Gastrocnemius medialis (tissue), 4 donors: ENCODE results near the gene CCDC40. TPM values are rescaled to one million over a fixed set of nuclear protein-coding genes. Genes with fewer than 3 reads are reported as not detected.

Experiments
- ATAC-seq, 2 donors: fragments of 150-250 bp; one replicate each; pipeline ENCODE4 v1.9.1; 2016
- DNase-seq, 2 donors: peaks; one replicate each; pipeline ENCODE4 v3.0.0-alpha.2; 2019
- H3K27ac ChIP-seq, 4 donors: fragments of 200-600 bp; sonication (generic); 1 replicate in 1 of 4; 2 replicates in 3 of 4; pipeline ENCODE4 v1.5.1; 2016 to 2018; ENCODE audit warnings: mild to moderate bottlenecking in 2 of 4, moderate library complexity in 1 of 4
- H3K27me3 ChIP-seq, 3 donors: fragments of 200-600 bp; sonication (generic) in 2 of 3; 1 replicate in 1 of 3; 2 replicates in 2 of 3; pipeline versions ENCODE4 v1.5.1 to v1.6.0; 2016 to 2019; ENCODE audit warnings: mild to moderate bottlenecking in 1 of 3, moderate library complexity in 1 of 3
- H3K36me3 ChIP-seq, 2 donors: fragments of 200-600 bp; sonication (generic) in 1 of 2; one replicate each; pipeline ENCODE4 v1.5.1; 2017 to 2018
- H3K4me1 ChIP-seq, 2 donors: fragments of 200-600 bp; sonication (generic) in 1 of 2; one replicate each; pipeline ENCODE4 v1.5.1; 2016 to 2017; ENCODE audit warnings: mild to moderate bottlenecking in 2 of 2
- H3K4me3 ChIP-seq, 4 donors: fragments of 200-600 bp; sonication (generic) in 3 of 4; 1 replicate in 1 of 4; 2 replicates in 3 of 4; pipeline ENCODE4 v1.5.1; 2016 to 2019; ENCODE audit warnings: mild to moderate bottlenecking in 2 of 4
- H3K9me3 ChIP-seq, 3 donors: fragments of 200-600 bp; sonication (generic) in 2 of 3; 1 replicate in 1 of 3; 2 replicates in 2 of 3; pipeline ENCODE4 v1.5.1; 2016 to 2019
- POLR2A ChIP-seq, 2 donors: fragments of 450-650 bp; IDR thresholded peaks; one replicate each; pipeline ENCODE4 v1.6.1; 2017; ENCODE audit warnings: antibody characterized with exemption in 2 of 2, mild to moderate bottlenecking in 2 of 2, moderate library complexity in 2 of 2
- in situ Hi-C, 4 donors: fragments of 200-750 bp; cut with MboI; loops; one replicate each; pipeline versions ENCODE4 v1.15.0 to v1.8.0; 2017; ENCODE audit warnings: low sequenced_read_pairs in 4 of 4
- intact Hi-C: fragments of 100-400 bp; cut with DNase I; formaldehyde crosslinking; loops from one replicate; pipeline ENCODE4 v1.15.1; 2023; ENCODE audit warnings: low total_unique reads
- microRNA counts, 2 donors: library from miRNA; unstranded; fragments of <30 nt; microRNA quantifications; one replicate each; lab custom pipeline; 2016
- microRNA-seq, 2 donors: library from miRNA; unstranded; fragments of <30 nt; microRNA quantifications; one replicate each; pipeline ENCODE4, GENCODE V29; 2016; ENCODE audit warnings: borderline replicate concordance in 2 of 2
- total RNA-seq, 4 donors: library from RNA; depleted of rRNA; stranded (reverse); fragments of >200 nt; gene quantifications; one replicate each; pipeline versions ENCODE4 v1.1.0 to v1.2.3, GENCODE V29; 2016
- TF ChIP-seq, protein P1 (sequence below), 5 experiments: fragments of 450-650 bp in 3 of 5; fragments of 200-600 bp in 2 of 5; sonication (generic) in 2 of 5; IDR thresholded peaks in 4 of 5; conservative IDR thresholded peaks in 1 of 5; 1 replicate in 4 of 5; 2 replicates in 1 of 5; pipeline ENCODE4 v1.5.1; 2016 to 2019; ENCODE audit warnings: antibody characterized with exemption in 5 of 5, mild to moderate bottlenecking in 3 of 5, moderate library complexity in 3 of 5

CCDC40 gene
- total RNA-seq, 4 donors from 2014 or later, result 0.18 to 2.1 (median 1.1) TPM

- peaks cover 15 to 16% of the 10 kb centered on the region in 2 donors for H3K4me1 ChIP-seq
- H3K4me3 ChIP-seq, result peak within 1 kb of the TSS; percentile 88 to 95 (median 90)
- TF ChIP-seq, protein P1, sequence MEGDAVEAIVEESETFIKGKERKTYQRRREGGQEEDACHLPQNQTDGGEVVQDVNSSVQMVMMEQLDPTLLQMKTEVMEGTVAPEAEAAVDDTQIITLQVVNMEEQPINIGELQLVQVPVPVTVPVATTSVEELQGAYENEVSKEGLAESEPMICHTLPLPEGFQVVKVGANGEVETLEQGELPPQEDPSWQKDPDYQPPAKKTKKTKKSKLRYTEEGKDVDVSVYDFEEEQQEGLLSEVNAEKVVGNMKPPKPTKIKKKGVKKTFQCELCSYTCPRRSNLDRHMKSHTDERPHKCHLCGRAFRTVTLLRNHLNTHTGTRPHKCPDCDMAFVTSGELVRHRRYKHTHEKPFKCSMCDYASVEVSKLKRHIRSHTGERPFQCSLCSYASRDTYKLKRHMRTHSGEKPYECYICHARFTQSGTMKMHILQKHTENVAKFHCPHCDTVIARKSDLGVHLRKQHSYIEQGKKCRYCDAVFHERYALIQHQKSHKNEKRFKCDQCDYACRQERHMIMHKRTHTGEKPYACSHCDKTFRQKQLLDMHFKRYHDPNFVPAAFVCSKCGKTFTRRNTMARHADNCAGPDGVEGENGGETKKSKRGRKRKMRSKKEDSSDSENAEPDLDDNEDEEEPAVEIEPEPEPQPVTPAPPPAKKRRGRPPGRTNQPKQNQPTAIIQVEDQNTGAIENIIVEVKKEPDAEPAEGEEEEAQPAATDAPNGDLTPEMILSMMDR (IDR thresholded peaks at IDR 0.05 in 4 of 5, conservative IDR thresholded peaks at IDR 0.05 in 1 of 5), result no peak
- peak; percentile 93 to 94 for TF ChIP-seq POLR2A (IDR thresholded peaks at IDR 0.05)
- intact Hi-C loops, result loop anchor here (1.0 to 5.0 kb wide), 5 partner anchors 46 to 215 kb away; partner anchors contain the start of genes GAA and RNF213
- DNase-seq (peak; percentile 97 to 98), ATAC-seq (peak; percentile 98 to 99)
- H3K9me3 ChIP-seq, result no peaks in the 10 kb centered on the region
- H3K27me3 ChIP-seq, result no peaks in the 10 kb centered on the region
- in situ Hi-C loops, result no loop called here
- peaks cover 0 to 18% of the 10 kb centered on the region in 2 donors for H3K36me3 ChIP-seq
- H3K27ac ChIP-seq, result peak within 1 kb of the TSS; percentile 95 to 98 (median 97)
Measured at GRCh38 chr17:80147035-80147822, 110.8 kb downstream of the CCDC40 start, which contains the start of gene EIF4A3. Gene EIF4A3 (minus strand): TSS chr17:80147128. CDS start chr17:80146961, 167 bp downstream.

MicroRNAs within 50 kb of the gene (microRNA counts, 767-probe panel; counts per million panel counts)
- microRNA hsa-miR-1268b (lab: Ali Mortazavi, UCI), result 356 to 448 counts per million in 2 donors

Small RNA genes lying within 50 kb of the gene (microRNA-seq; reads per million reads assigned to microRNA genes)
- gene MIR1268B, result 0 reads per million in 2 donors

Other genes with a start within 250 kb of the CCDC40 start
- gene CBX8, start 239.6 kb upstream of the CCDC40 start, total RNA-seq, result under 1 TPM in 3 of 4 donors, not detected in 1; 0.18 to 0.94 (median 0.49) TPM
- 1 to 10 TPM; 3.0 to 9.0 (median 5.3) TPM for gene CBX4, start 197.2 kb upstream of the CCDC40 start, total RNA-seq
- 1 to 10 TPM; 5.8 to 8.1 (median 7.0) TPM for gene TBC1D16, start 770 bp upstream of the CCDC40 start, total RNA-seq
- 10 to 100 TPM; 39.2 to 72.3 (median 70.1) TPM for gene GAA, start 64.9 kb downstream of the CCDC40 start, total RNA-seq
- 10 to 100 TPM; 27.4 to 32.8 (median 30.0) TPM for gene EIF4A3, start 110.5 kb downstream of the CCDC40 start, total RNA-seq
- not detected for gene CARD14, start 133.4 kb downstream of the CCDC40 start, total RNA-seq
- 10 to 100 TPM in 1 of 4 donors, 1 to 10 TPM in 3; 3.2 to 11.7 (median 6.1) TPM for gene SGSH, start 183.7 kb downstream of the CCDC40 start, total RNA-seq
- gene SLC26A11, start 183.8 kb downstream of the CCDC40 start, total RNA-seq, result 1 to 10 TPM; 2.6 to 3.3 (median 3.1) TPM
- gene RNF213, start 224.2 kb downstream of the CCDC40 start, total RNA-seq, result 10 to 100 TPM; 24.1 to 51.8 (median 28.6) TPM